ENCODE measurements around the gene DEFB116.
"Not testable (repeated sequence)": the region's sequence is repeated elsewhere in the genome, so short reads cannot be mapped to it uniquely, and the experiment has no call there.

The DEFB116 gene, protein sequence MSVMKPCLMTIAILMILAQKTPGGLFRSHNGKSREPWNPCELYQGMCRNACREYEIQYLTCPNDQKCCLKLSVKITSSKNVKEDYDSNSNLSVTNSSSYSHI

DNA sequence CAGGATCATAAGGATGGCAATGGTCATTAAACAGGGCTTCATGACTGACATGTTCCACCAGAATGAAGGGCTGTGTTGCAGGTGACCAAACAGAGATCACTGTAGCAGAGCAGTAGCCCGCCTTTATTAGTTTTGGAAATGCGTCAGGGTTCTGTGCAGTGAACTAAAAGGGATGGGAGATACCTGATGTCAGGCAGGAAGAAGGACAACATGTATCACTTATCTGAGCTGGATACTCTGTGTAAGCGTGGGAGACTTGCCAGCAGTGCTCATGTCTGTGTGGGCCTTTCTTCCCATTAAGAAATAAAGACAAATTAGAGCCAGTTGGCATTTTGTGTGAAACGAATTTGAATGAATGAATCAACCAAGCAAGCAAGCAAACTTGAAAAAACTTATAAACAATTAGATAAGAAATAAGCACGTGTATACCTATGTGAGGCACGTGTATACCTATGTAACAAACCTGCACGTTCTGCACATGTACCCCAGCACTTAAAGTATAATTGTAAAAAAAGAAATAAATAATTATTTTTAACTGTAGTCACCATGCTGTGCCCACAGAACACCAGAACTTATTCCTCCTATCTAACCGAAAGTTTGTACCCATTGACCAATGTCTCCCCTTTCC, at the start of gene DEFB116:
DEFB116 (minus strand) TSS at position 51 of the 628 bp plus-strand sequence; CDS start at position 51, 0 bp downstream.
- DNase-seq: no peak

DNA sequence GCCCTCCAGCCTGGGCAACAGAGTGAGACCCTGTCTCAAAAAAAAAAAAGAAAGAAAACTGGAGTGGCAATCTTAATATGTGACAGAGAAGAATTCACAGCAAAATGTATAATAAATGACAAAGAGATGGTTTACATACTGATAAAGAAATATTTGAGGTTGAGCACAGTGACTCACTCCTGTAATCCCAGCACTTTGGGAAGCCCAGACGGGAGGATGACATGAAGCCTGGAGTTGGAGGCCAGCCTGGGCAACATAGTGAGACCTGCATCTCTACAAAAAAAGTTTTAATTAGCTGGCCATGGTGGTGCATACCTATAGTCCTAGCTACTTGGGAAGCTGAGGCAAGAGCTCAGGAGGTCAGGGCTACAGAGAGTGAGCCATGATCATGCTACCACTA, 47.6 kb upstream of the DEFB116 start:
- DNase-seq: no peak

DNA sequence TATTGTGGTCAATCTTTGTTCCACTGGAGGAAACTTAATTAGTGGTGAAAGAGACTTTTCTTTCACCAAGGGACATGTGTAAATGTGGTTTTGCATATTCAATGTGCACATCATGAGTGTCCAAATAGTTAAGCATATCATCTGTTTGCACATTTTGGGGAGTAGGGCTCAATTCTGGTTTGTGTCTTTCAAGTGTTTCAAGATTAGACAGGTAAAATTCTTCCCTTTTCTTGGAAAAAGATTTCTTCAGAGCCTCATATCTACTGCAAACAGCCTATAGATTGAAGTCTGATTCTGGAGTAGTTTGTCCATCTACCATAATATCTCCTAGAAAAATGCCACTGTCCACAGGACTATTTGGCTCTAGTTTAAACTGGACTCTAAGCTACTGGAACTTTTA, 33.1 kb upstream of the DEFB116 start:
- DNase-seq: no peak

DNA sequence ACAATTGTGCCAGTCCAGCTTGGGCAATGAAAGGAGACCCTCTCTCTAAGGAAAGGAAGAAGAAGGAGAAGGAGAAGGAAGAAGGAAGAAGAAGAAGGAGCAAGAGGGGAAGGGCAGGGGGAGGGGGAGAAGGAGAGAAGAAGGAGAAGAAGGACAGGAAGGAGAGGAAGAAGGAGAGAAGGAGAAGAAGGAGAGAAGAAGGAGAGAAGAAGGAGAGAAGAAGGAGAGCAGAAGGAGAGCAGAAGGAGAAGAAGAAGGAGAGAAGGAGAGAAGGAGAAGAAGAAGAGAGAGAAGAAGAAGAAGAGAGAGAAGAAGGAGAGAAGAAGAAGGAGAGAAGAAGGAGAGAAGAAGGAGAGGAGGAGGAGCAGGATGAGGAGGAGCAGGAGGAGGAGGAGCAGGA, 22.5 kb upstream of the DEFB116 start:
- DNase-seq: no peak

DNA sequence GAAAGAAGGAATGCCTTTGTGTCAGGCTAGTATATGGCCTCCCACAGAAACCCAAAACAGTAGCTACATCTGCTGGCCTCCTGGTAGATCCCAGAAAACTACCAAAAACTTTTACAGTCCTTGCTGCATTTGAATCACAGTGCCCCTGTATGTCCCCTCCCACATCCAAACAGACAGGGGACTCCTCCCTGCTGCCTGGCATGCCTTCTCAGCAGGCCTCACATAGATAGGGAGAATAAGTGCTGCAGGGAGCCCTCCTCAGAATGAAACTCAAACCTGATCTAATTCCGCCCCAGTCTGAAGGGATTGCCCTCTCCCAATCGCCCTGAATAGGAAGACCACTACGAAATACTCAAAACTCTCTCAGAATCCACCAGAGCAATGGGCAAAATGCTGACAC, 14.1 kb upstream of the DEFB116 start:
- DNase-seq: no peak

DNA sequence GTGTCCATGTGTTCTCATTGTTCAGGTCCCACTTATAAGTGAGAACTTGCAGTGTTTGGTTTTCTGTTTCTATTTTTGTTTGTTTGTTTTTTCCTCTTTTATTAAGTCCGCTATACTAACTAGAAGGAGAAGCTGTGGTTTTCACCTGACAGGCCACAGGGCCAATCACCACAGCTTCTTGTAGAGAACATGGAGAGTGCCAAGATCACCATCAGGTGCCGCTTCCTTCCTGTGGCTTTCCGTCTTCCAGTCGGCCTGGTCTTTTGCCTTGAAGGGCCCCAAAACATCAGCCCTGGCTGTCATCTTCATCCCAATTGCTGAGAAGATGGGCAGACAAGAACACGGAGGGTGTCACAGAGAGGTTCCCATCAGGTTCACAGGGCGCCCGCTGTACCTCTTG, 23.4 kb downstream of the DEFB116 start:
- DNase-seq: not testable (repeated sequence)

DNA sequence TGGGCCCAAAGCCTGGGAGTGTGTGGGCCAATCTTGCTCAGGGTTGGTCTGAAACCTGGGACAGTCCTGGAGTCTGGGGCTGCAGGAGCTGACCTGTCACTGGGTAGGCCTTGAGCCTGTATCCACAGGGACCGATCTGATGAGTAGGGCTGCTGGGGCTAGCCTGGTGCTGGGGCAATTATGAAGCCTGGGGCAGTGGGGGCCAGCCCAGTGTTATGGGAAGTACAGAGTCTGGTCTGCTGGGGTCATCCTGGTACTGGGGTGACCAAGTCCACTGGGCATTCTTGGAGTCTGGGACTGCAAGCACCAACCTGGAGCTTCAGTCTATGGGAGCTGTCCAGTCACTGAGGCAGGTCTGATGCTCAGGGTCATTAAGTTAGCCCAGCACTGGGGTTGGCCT, 30.2 kb downstream of the DEFB116 start:
- no peak for DNase-seq

DNA sequence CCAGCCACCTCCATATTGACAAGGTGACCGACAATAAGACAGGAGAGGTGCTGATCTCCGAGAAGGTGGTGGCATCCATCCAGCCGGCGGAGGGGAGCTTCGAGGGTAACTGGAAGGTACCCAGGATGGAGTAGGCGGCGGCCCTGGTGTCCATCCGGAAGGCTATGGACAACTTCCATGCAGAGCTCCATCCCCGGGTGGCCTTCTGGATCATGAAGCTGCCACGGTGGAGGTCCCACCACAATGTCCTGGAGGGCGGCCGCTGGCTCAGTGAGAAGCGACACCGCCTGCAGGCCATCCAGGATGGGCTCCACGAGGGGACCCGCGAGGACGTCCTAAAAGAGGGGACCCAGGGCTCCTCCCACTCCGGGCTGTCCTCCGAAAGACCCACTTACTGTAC, 33.9 kb downstream of the DEFB116 start:
- no peak for DNase-seq

DNA sequence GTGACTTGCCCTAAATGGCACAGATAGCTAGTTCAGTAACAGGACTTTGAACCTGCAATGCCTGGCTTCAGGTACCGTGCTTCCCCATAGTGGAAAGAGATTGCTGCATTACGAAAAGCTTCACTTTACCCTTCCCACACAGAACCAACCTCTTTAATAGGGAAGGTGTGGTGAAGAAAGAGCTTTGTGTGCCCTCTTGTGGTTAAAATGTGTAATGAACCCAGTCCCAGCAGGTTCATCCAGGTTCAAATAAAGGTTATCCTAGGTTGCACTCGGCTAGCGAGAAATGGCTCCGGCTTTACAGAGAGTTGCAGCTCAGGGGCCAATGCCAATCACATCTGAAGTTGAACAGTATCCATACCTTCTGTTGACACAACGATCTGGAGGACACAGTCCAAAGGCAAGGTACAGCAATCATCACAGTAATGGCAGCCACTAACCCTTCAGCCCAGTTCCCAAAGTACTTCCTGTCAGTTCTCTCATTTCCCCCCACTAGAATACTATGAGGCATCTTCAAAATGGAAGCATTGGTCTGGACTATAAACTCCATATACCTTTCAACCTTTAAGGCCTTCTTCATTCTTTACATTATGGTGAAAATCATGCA, 48.0 kb downstream of the DEFB116 start:
- DNase-seq: no peak

DNA sequence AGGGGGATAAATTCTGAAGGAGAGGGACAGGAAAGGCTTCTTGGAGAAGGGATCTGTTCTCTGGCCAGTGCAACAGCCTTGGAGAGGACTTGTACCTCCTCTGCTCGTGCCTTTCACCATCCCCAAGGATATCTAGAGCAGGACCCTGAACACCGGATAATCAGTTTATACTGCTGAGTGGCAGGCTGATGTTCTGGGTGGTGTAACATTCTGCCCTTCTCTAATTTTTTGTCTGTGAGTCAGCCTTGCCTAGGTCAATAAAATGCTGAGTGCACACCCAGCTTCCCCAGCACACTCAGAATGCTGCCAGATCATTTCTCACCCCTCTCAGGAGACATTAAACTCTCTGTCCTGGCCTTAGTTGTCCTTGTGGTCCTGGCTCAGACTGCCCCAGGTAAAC, 51.0 kb downstream of the DEFB116 start, which contains the start of gene DEFB115:
DEFB115 (plus strand) TSS at position 301 of the 400 bp plus-strand sequence; CDS start at position 301, 0 bp downstream.
- DNase-seq: no peak

DNA sequence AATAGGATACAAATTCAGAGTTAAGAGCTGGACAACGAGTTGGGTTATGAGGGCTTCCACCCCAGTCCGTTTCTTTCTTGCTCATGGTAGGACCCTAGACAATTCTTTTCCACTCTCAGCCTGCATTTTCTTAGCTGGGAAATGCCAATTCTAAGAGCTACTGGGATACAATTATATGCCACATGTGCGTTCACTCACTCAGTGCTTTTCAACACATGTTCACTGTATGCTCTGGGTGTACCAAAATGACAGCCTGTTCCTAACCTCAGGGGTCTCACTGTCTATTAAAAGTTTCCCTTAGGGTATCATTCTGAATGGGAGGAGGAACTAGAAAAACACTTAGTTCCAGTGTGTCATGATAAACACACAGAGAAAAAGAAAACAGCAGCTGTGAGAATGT, 51.4 kb downstream of the DEFB116 start:
- no peak for DNase-seq

Data from inflammatory macrophage treated with lipopolysaccharide for 4 hours (primary cell).